ENCODE measurements around the gene SERINC2. TPM values are rescaled to one million over a fixed set of nuclear protein-coding genes. Genes with fewer than 3 reads are reported as not detected.

Gene SERINC2
- total and polyA plus RNA-seq, 2 donors (not counting 1 experiment from before 2014, with no cell fraction given), result 0.75 to 1.4 TPM

DNA sequence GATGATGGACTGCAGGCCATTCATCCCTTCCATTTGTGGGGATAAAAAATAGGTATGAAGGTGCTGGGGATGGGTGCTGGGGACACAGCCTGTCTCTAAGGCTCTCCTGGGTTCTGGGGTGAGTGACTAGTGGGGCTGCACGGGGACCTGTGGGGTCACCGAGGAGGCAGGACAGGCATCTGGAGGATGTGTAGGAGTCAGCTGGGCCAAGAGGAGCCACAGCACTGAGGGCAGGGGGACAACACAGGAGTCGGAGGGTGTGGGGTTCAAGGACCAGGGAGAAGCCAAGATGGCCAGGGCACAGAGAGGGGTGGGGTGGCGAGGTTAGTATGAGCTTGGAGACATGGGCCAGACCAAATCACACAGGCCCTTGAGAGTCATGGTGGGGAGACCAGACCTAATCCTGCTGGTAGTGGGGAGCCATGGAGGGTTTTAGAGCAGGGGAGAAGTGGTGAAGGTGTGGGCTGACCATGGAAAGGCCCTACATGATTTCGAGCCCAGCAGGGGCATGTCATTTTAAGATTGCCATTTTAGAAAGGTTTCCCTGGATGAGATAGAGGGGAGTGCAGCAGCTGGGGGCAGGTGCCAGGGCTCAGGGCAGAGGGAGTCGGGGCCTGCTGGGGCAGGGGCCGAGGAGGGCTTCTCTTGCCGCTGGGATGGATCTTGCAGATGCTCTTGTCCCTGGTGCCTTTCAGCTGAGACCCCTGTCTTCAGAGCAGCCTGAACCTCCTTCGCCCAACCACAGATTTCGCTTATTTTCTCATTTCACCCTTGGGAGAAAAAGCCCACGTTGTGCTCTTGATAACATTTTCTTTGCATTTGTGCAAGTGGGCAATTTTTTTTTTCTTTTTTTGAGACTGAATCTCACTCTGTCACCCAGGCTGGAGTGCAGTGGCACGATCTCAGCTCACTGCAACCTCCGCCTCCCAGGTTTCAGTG is 22.7 kb downstream of the SERINC2 start:
- H3K9me3 ChIP-seq (ENCODE audit: control extremely low read depth in 1 of 3, control insufficient read depth in 2 of 3, insufficient read depth in 1 of 3, low read length in 2 of 3), result no peaks in the 10 kb centered on the region
- DNase-seq (no peak), ATAC-seq (ENCODE audit: low read depth) (no peak)
- no peak overlapping the region for H2AFZ ChIP-seq (ENCODE audit: insufficient read depth, low read depth, low read length, poor library complexity, severe bottlenecking)
- no peaks in the 10 kb centered on the region for H3K36me3 ChIP-seq (replicated peaks in 1 of 2; ENCODE audit: control extremely low read depth in 1 of 2, control insufficient read depth in 1 of 2, extremely low read depth in 1 of 2, insufficient read depth in 2 of 2, low read length in 1 of 2)
- H3K27ac ChIP-seq (ENCODE audit: low read length in 2 of 2), result no peak overlapping the region
- H3K4me3 Mint-ChIP-seq, result no peak overlapping the region
- no peaks in the 10 kb centered on the region for H4K20me1 ChIP-seq (ENCODE audit: control insufficient read depth, insufficient read depth, low read length, poor library complexity, severe bottlenecking)
- H3K27me3 ChIP-seq (replicated peaks in 1 of 4; ENCODE audit: control extremely low read depth in 1 of 4, control insufficient read depth in 3 of 4, insufficient read depth in 4 of 4, low read length in 3 of 4), result no peaks in the 10 kb centered on the region
- no peaks in the 10 kb centered on the region for H3K27me3 Mint-ChIP-seq
- no peak for TF ChIP-seq EZH2 (IDR thresholded peaks at IDR 0.05; ENCODE audit: borderline replicate concordance, insufficient read depth, low read depth, low read length, poor library complexity, severe bottlenecking)
- TF ChIP-seq, protein P1, sequence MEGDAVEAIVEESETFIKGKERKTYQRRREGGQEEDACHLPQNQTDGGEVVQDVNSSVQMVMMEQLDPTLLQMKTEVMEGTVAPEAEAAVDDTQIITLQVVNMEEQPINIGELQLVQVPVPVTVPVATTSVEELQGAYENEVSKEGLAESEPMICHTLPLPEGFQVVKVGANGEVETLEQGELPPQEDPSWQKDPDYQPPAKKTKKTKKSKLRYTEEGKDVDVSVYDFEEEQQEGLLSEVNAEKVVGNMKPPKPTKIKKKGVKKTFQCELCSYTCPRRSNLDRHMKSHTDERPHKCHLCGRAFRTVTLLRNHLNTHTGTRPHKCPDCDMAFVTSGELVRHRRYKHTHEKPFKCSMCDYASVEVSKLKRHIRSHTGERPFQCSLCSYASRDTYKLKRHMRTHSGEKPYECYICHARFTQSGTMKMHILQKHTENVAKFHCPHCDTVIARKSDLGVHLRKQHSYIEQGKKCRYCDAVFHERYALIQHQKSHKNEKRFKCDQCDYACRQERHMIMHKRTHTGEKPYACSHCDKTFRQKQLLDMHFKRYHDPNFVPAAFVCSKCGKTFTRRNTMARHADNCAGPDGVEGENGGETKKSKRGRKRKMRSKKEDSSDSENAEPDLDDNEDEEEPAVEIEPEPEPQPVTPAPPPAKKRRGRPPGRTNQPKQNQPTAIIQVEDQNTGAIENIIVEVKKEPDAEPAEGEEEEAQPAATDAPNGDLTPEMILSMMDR (IDR thresholded peaks at IDR 0.05), result no peak
- H3K4me1 ChIP-seq (ENCODE audit: control insufficient read depth in 2 of 2, insufficient read depth in 2 of 2, low read length in 2 of 2), result peaks cover 6 to 21% of the 10 kb centered on the region in 2 donors
- intact Hi-C loops (cut with micrococcal nuclease), result no loop called here
- H3K9ac ChIP-seq (ENCODE audit: low read length), result no peak overlapping the region
- ChIA-PET CTCF (no interaction called here), POLR2A (interaction anchor here (0.6 kb wide), 1 partner anchor 45 kb away, joined by 3 read pairs; no protein-coding TSS in a partner anchor)
- no peaks in the 10 kb centered on the region for H3K9me3 Mint-ChIP-seq (ENCODE audit: insufficient read depth)
- no peak overlapping the region for H3K4me3 ChIP-seq (ENCODE audit: control extremely low read depth in 1 of 5, extremely low read depth in 1 of 5, insufficient read depth in 1 of 5, low read depth in 2 of 5, low read length in 4 of 5)
- peaks cover 39% of the 10 kb centered on the region for H3K4me1 Mint-ChIP-seq
- WGBS (ENCODE audit: insufficient coverage), result 93% methylated on average over 8 of the region's 13 CpGs
- H3K27ac Mint-ChIP-seq, result peak overlapping the region; percentile 62
- H3K4me2 ChIP-seq (replicated peaks; ENCODE audit: low read depth, low read length, poor library complexity, severe bottlenecking), result no peak overlapping the region
- H3K79me2 ChIP-seq (ENCODE audit: control insufficient read depth, insufficient read depth, low read length), result no peaks in the 10 kb centered on the region
